ENCODE results near the gene TMIGD2.
"Not testable (repeated sequence)": the region's sequence is repeated elsewhere in the genome, so short reads cannot be mapped to it uniquely, and the experiment has no call there.

Gene TMIGD2

DNA sequence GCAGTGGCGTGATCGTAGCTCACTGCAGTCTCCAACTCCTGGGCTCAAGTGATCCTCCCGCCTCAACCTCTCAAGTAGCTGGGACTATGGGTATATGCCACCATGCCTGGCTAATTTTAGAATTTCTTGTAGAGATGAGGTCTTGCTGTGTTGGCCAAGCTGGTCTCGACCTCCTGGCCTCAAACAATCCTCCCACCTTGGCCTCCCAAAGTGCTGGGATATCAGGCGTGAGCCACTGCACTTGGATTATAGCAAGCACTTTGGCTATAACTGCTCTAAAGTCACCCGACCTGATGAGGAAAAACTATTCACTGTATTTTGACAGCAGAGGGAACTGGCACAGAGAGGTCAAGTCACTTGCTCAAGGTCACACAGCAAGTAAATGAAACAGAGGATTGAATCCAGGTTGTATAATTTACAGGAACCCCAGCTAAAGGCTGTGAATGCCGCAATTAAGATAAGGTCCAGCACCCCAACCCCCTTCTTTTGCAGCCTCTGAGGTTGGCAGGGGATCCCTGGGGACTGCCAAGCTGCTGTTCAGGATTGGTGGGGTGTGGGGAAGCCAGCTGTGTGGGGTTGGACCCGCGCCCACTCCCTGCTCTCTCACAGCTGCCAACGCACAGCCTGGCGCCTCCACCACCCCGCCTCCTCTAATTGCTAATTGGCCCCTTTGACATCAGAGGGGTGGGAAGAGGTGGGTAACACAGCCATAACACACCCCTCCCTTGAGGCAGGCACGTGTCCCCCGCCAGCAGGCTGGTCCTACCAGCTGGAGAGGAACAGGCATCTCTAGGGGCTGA, 6.0 kb downstream of the TMIGD2 start:
- DNase-seq (ENCODE audit: low read depth) = no peak

- DNase-seq (ENCODE audit: low read depth) = no peak
Measured at GRCh38 chr19:4294389-4294788, 7.8 kb downstream of the TMIGD2 start.

- DNase-seq (ENCODE audit: low read depth) = no peak
Measured at GRCh38 chr19:4292515-4292914, 9.7 kb downstream of the TMIGD2 start.

DNA sequence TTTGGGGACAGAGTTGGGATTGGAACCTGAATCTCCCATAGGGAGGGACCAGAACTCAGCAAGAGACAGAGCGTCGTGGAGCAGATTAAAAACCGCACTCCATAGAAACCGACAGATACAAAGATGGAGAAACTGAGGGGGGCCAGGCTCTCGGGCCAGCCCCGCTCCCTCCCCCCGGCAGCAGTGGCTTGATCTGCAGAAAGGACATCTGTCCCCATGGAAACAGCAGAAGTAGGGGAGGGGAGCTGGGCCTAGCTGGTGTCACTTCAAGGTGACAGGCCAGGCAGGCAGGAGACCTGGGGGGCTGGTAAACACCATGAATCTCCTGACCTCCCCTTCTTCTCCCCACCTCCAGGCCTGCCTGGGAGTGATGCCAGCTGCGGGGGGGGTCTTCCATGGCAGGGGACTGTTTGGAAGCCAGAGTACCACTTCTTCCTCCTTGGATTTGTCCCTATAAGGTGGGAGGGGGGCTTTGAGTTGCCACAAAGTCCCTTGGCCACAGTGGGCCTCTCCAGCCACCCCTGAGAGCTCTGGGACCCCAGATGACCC, 10.9 kb downstream of the TMIGD2 start:
- DNase-seq (ENCODE audit: low read depth) = no peak

- no peak for DNase-seq (ENCODE audit: low read depth)
Measured at GRCh38 chr19:4288091-4288777, 14.0 kb downstream of the TMIGD2 start.

GRCh38 chr19:4286141-4286540, 16.0 kb downstream of the TMIGD2 start:
- DNase-seq (ENCODE audit: low read depth) = not testable (repeated sequence)

GRCh38 chr19:4284974-4285373, 17.2 kb downstream of the TMIGD2 start:
- DNase-seq (ENCODE audit: low read depth) = no peak

DNA sequence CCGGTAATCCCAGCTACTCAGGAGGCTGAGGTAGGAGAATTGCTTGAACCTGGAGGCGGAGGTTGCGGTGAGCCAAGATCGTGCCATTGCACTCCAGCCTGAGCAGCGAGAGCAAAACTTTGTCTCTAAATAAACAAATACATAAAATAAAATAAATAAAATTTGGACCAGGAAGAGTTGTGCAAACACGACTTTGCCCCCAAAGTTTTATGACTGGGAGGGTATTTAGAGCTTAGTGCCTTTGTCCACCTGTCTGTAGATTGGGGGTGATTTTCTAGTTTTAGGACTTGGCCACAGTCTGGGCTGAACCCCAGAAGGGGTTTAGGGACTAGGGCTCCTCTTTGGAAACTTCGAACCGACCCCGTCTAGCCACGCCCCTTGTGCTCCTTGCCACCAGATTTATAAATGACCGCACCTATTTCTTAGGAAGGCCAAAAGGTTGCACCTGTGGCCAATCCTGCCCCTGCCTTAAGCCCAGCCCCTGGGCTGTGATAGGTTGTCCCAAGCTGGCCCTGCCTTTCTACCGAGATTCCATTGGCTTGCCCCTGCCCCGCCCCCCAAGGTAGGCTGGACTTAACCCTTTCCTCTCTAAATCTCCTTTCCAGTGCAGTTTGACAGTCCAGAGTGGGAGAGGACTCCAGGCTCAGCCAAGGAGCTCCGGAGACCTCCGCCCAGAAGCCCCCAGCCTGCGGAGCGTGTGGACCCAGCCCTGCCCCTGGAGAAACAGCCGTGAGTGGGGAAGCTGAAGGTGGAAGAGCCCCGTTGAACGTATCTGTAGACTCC, 17.8 kb downstream of the TMIGD2 start:
- DNase-seq (ENCODE audit: low read depth) = no peak

DNA sequence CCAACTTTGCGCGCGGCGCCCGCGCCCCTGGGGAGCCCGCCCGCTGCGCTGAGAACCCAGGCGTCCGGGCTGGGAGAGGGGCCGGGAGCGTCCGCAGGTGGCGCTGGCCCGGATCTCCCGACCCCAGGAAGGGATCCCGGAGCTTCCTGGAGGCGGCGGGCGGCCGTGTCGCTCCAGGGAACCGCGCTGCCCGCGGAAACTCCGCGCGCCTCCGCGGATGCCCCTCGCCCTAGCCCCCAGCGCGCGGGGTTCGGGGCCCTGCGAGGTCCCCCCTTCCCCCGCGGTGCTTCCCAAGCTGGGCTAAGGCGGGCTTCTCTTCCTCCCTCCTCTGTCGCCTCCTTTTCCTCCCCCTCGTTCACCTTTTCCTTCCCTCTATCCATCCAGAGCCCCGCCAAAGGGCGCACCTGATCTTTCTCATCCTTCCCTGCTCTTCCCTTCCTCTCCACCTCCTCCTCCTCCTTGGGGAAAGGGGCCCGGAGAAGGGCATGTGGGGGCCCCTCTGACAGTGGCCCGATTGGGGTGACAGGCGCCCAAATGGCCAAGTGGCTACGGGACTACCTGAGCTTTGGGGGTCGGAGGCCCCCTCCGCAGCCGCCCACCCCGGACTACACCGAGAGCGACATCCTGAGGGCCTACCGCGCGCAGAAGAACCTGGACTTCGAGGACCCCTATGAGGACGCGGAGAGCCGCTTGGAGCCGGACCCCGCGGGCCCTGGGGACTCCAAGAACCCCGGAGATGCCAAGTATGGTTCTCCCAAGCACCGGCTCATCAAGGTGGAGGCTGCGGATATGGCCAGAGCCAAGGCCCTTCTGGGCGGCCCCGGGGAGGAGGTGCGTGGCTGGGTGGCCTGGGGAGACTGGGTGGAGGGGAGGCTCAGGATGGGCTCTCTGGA, 22.4 kb downstream of the TMIGD2 start:
- no peak for DNase-seq (ENCODE audit: low read depth)

- no peak for DNase-seq (ENCODE audit: low read depth)
Measured at GRCh38 chr19:4279267-4279529, 23.0 kb downstream of the TMIGD2 start.

DNA sequence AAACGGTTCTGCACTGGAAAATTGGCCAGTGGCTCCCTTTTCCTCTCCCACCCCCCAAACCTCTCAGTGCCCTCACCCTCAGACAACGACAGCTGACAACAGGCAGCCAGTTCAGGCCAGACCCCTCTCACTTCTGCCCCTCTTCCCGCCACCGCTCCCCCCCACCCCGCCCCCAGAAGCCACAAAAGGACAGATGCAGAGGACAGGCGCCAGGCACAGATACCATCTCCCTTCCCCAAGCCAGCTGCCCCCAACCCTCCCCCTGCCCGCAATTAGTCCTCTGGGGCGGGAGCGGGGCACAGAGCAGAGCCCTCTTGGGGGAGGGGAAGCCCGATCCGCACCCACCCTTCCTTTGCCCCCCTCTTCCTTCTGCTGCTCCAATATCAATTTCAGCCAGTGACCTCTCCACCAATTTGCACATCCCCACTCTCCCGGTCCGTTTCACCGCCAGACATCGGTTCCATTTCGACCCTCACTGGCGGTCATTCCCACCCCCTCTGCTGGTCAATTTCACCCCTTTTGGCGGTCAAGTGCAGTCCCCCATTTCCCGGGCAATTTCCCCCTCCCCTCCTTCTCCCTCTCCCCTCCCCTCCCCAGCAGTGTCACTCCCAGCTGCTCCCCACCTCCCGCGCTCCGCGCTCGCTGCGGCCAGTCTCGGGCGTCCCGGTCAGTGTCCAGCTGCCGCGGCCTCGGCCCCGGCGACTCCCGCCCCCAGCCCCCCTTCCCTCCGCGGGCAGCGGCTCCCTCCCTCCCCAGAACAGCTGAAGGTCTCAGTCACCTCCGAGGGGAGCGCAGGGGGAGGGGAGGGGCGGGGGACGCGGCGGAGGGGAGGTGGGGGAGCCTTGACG, 23.5 kb downstream of the TMIGD2 start, which contains the start of gene SHD:
Gene SHD (plus strand): TSS at position 848 of the 848 bp plus-strand sequence. CDS start 798 bp downstream, outside the sequence.
- DNase-seq (ENCODE audit: low read depth) = no peak

DNA sequence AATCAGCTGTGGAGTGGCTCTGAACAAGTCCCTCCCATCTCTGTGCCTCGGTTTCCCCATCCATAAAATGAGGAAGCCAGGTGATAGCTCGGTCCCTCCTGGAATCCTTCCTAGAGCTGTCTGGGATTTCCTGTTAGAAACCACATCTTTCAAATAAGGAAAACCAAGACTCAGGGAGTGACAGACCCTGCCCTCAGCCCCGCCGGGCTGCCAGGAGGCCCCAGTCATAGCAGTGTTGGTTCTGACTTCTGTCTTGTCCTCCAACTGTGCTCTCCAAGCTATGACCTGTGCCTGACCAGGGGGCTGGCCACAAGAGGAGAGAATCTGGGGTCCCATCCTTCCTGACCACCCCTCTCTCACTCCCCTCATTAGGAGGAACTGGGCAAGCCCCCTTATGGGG, 24.2 kb downstream of the TMIGD2 start:
- no peak for DNase-seq (ENCODE audit: low read depth)

DNA sequence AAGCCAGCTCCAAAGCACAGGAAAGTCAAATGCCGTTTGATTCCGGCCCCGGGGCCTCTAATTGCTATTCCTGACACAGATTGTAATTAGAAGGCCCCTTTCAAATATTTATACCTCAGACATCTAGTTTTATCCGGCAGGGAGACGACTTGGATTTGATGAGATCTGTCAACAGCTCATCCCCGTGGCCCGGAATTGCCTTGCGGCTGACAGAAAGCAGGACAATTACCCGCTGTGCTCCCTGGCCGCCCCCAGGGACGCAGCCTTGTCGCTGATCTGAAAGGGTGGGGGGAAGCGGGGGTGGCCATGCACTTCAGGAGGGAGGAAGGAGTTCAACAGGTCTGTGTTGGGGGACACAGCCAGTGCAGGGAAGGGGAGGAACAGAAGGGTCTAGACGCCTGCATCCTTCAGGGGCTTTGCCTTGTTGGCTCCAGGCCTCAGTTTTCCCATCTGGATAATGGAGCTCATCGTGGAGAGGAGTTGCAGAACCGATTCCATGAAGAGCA, 24.9 kb downstream of the TMIGD2 start:
- no peak for DNase-seq (ENCODE audit: low read depth)

- not testable (repeated sequence) for DNase-seq (ENCODE audit: low read depth)
Measured at GRCh38 chr19:4274321-4274686, 27.9 kb downstream of the TMIGD2 start.

DNA sequence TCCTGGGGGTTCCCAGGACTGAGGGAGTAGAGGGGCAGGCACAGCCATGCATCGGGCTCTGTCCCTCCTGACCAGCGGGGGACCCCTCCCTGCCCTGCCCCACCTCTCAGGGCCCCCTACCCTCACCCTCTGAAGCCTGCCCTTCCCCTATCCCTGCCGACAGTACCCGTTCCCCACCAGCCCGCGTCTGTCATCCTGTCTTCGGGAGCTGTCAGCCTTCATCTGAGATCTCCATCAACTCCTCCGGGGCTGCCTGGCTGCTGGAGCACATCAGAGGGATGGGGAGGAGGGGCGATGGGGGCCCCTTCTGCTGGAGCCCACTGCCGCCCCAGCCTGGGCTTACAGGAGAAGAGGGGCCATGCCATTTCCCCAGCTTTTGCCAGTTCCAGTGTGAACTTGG, 29.3 kb downstream of the TMIGD2 start:
- no peak for DNase-seq (ENCODE audit: low read depth)

DNA sequence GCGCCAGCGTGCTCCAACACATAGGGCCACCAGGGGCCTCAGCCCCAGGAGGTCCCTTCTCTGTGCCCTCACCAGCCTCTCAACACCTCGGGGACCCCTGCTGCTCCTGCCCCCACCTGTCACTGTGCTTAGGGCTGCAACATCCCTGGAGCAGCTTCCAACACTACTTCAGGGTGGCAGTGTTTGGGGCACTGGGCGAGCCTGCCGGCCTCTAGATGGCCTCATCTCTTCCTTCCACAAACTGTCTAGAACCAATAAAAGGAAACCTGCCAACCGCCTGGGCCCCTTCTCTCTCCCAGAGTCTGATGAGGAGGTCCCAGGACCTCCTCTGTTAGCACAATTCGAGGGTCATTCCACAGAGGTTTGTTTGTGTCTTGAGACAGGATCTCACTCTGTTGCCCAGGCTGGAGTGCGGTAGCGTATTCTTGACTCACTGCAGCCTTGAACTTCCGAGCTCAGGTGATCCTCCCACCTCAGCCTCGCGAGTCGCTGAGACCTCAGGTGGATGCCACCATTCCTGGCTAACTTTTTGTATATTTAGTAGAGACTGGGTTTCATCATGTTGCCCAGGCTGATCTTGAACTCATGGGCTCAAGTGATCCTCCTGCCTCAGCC, 33.3 kb downstream of the TMIGD2 start:
- no peak for DNase-seq (ENCODE audit: low read depth)

- no peak for DNase-seq (ENCODE audit: low read depth)
Measured at GRCh38 chr19:4267901-4268815, 34.0 kb downstream of the TMIGD2 start.

DNA sequence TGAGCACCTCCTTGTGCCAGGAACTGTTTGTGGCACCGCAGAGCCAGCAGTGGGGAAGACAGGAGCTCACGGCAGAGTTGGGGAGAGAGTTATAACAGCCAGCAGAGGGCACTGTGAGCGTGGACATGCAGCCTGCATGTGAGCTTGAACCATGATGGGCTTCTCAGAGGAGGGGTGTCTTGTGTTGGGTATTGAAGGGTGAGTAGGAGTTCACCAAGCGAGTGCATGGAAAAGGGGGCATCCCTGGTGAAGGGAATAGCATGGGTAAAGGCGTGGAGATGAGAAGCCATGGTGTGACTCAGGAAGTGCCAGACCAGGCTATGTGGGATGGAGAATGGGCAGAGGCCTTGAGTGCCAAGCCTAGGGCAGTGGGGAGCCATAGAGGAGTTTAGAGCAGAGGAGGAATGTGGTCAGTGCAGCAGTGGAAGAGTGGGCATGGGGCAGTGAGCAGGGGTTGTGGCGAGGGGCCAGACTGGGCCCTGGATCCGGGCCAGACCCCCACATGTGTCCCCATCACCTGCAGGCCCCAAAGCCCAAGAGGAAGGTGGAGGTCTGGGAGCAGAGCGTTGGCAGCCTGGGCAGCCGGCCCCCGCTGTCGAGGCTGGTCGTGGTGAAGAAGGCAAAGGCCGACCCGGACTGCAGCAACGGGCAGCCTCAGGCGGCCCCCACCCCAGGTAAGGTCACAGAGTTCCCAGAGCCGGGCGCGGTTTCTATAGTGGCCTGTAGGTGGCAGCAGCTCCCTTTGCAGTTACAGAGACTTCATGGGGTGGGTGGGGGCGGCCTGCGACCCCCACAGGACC, 34.9 kb downstream of the TMIGD2 start:
- no peak for DNase-seq (ENCODE audit: low read depth)
